Mucosa of descending colon (tissue), 3 donors: ENCODE results near the gene NDUFB6. TPM values are rescaled to one million over a fixed set of nuclear protein-coding genes. Genes with fewer than 3 reads are reported as not detected.

Experiments used
- ATAC-seq: fragments of 200-7000 bp; cut with Tn5 transposase; one replicate; pipeline ENCODE4 v1.9.1; 2020; ENCODE audit warnings: mild to moderate bottlenecking, moderate library complexity
- DNase-seq, 3 donors: peaks; one replicate each; pipeline ENCODE4 v3.0.0-alpha.2; 2020
- H3K36me3 ChIP-seq: fragments of 200-600 bp; one replicate; pipeline ENCODE4 v1.8.0; 2021; ENCODE audit warnings: low read depth, mild to moderate bottlenecking
- H3K4me1 ChIP-seq: fragments of 200-600 bp; one replicate; pipeline ENCODE4 v1.8.0; 2021; ENCODE audit warnings: low read depth, mild to moderate bottlenecking
- H3K4me3 ChIP-seq: fragments of 200-600 bp; one replicate; pipeline ENCODE4 v1.8.0; 2021; ENCODE audit warnings: mild to moderate bottlenecking
- H3K9me3 ChIP-seq: fragments of 200-600 bp; one replicate; pipeline ENCODE4 v1.8.0; 2021; ENCODE audit warnings: mild to moderate bottlenecking
- intact Hi-C, 2 donors: fragments of 100-400 bp; cut with DNase I in 1 of 2; cut with micrococcal nuclease in 1 of 2; formaldehyde crosslinking; loops; one replicate each; pipeline versions ENCODE4 v1.11.0 to v1.11.1; 2022; cut with DNase I, micrococcal nuclease
- total RNA-seq, 3 donors: library from RNA; stranded (reverse); fragmentation: NEBNext Ultra II Directional in 2 of 3; extraction: Animal tissue kit (Norgen Biotek cat#: 25700) in 2 of 3; gene quantifications; one replicate each; pipeline versions ENCODE4 v1.2.1 to v1.2.4, GENCODE V29; 2021 to 2023
- TF ChIP-seq, protein P1 (sequence below): fragments of 200-600 bp; IDR thresholded peaks from one replicate; pipeline ENCODE4 v1.8.0; 2022; ENCODE audit warnings: antibody characterized with exemption, mild to moderate bottlenecking
- donor health status: DM: no; HTN: no; CAD: no; lungs with moderate emphysema.
- donor health status: DM: no; HTN: no; CAD: no.
- donor health status: DM: no; HTN: yes; CAD: no.

The NDUFB6 gene
- total RNA-seq, 3 donors from 2014 or later = 39.3 to 52.8 (median 45.1) TPM

DNA sequence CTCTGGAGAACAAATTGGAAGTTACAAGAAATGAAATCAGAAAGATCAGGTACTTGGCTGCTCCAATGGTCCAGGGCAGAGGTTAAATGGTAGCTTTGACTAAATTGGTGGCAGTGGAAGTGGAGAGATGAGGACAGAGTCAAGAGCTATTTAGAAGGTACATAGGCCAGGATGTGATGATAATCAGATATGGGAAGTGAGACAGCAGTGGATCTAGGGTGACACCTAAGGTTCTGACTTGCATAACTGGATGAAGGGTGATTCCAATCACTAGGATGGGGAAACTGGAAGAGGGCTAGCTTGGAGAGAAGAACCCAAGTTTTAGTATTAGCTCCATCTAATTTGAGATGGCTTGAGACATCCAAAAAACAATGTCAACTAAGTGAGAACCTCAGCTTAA lies 24.0 kb upstream of the NDUFB6 start:
- no peaks in the 10 kb centered on the region for H3K36me3 ChIP-seq
- H3K9me3 ChIP-seq = no peaks in the 10 kb centered on the region
- H3K4me1 ChIP-seq = no peaks in the 10 kb centered on the region
- TF ChIP-seq, protein P1, sequence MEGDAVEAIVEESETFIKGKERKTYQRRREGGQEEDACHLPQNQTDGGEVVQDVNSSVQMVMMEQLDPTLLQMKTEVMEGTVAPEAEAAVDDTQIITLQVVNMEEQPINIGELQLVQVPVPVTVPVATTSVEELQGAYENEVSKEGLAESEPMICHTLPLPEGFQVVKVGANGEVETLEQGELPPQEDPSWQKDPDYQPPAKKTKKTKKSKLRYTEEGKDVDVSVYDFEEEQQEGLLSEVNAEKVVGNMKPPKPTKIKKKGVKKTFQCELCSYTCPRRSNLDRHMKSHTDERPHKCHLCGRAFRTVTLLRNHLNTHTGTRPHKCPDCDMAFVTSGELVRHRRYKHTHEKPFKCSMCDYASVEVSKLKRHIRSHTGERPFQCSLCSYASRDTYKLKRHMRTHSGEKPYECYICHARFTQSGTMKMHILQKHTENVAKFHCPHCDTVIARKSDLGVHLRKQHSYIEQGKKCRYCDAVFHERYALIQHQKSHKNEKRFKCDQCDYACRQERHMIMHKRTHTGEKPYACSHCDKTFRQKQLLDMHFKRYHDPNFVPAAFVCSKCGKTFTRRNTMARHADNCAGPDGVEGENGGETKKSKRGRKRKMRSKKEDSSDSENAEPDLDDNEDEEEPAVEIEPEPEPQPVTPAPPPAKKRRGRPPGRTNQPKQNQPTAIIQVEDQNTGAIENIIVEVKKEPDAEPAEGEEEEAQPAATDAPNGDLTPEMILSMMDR = no peak
- ATAC-seq = no peak
- H3K4me3 ChIP-seq = no peak overlapping the region
- intact Hi-C loops = no loop called here
- DNase-seq = no peak

DNA sequence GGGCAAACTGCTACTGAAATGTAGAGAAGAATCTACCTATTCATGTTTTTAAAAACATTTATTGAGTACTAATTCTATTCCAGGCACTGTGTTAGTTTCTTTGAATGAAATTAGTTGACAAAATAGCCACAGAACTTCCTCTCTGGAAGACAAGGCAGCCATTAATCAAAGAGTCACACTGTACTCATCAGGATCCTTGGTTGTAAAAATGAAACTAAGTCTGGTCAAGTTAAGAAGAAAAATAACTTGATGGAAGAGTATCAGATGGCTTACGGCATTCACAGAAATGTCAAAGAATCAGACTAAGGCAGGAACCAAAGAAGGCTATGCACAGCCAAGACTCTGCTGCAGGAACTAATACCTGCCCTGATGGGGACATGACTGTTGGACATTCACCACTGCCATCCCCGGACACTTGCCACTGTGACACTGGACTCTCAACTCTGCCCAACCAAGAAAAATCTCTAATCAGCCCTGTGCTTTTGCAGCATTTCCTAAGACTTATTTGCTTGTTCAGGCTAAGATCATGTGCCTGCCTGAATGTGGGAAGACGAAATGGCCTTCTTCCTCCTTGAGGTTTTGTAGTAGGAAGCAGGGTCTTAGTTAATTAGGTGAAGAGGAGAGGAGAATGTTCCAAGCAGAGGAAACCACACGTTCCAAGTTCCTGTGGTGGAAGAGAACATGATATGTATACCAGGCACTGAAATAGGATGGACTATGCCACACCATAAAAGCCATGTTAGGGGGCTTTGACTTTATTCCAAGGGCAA lies 23.3 kb upstream of the NDUFB6 start:
- no peak for DNase-seq
- Histone ChIP-seq H3K4me1 (no peaks in the 10 kb centered on the region), H3K4me3 (no peak overlapping the region), H3K9me3 (no peaks in the 10 kb centered on the region), H3K36me3 (no peaks in the 10 kb centered on the region)
- TF ChIP-seq, protein P1 = no peak
- ATAC-seq = no peak
- intact Hi-C loops = no loop called here

DNA sequence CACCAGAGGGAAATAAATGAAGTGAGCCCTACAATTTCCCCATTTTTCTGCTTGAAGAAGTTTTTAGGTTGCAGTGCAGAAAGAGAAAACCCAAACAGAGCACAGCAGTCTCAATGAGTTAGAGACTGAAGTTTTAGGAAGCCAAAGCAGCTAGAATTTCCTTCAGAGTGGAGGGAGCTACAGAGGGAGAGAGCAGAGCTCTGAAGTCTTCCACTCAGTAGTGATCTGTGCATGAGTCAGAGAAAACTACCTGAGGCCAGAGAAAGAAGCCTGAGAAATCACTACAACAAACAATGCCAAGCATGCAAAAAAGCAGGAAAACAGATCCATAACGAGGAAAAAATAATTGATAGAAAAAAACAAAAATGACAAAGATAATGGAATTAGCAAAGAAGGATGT lies 17.9 kb upstream of the NDUFB6 start:
- TF ChIP-seq, protein P1 = no peak
- DNase-seq (no peak), ATAC-seq (no peak)
- Histone ChIP-seq H3K4me3 (no peak overlapping the region), H3K9me3 (no peaks in the 10 kb centered on the region), H3K36me3 (no peaks in the 10 kb centered on the region), H3K4me1 (no peaks in the 10 kb centered on the region)
- intact Hi-C loops = no loop called here

DNA sequence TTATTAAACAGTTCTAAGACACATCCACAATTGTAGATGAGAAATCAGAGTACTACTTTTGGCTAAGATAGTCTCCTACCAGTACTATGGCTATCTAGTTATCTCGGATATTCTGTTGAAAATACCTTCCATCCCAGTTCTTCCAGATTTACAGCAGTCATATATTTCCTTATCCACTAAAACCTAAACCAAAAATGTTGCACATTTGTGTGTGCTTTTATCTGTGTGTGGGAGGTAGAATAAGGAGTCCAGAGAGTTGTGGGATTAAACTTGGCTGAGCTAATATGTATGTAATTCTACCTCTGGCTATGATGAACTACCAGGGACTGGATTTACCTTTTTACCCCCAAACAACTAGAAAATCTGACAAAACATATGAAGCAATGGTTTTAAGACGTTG lies 17.5 kb upstream of the NDUFB6 start:
- H3K36me3 ChIP-seq = no peaks in the 10 kb centered on the region
- H3K9me3 ChIP-seq = no peaks in the 10 kb centered on the region
- H3K4me1 ChIP-seq = no peaks in the 10 kb centered on the region
- TF ChIP-seq, protein P1 = no peak
- ATAC-seq (no peak), DNase-seq (no peak)
- no peak overlapping the region for H3K4me3 ChIP-seq
- intact Hi-C loops = no loop called here

DNA sequence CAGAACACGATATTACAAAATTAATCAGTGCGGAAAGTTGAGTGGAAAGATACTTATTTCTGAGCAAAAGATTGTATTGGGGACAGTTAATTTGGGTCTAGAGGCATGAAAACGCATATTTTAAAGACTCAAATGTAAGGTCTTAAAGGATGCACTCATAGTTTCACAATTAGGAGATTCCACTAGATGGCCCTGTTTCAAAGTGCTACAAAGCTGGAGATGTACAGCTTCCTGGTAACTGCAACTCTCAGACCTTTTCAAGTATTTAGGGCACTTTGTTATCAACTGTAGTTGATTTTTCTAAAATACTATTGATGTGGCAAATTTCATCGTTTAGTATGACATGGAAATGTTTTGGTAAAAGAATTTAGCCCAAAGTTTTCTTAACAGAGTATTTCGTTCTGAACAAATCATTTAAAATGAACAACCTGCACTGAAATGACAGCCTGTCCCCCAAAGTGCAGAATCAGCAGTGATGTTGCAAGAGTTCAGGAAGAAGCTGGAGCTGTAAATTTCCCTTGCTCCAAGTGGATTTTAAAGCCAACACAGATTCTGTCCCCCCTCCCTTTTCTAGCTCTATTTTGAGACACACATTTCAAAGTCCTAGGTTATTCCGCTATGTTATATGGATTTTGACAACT lies 16.2 kb upstream of the NDUFB6 start:
- intact Hi-C loops = loop anchor here (5.0 to 10.0 kb wide), 2 partner anchors 378 to 386 kb away; no protein-coding TSS in a partner anchor
- ATAC-seq (peak; percentile 54), DNase-seq (no peak)
- H3K9me3 ChIP-seq = no peaks in the 10 kb centered on the region
- no peaks in the 10 kb centered on the region for H3K36me3 ChIP-seq
- no peaks in the 10 kb centered on the region for H3K4me1 ChIP-seq
- no peak overlapping the region for H3K4me3 ChIP-seq
- TF ChIP-seq, protein P1 = no peak
